ENCODE data around the gene RAC2.

The RAC2 gene

DNA sequence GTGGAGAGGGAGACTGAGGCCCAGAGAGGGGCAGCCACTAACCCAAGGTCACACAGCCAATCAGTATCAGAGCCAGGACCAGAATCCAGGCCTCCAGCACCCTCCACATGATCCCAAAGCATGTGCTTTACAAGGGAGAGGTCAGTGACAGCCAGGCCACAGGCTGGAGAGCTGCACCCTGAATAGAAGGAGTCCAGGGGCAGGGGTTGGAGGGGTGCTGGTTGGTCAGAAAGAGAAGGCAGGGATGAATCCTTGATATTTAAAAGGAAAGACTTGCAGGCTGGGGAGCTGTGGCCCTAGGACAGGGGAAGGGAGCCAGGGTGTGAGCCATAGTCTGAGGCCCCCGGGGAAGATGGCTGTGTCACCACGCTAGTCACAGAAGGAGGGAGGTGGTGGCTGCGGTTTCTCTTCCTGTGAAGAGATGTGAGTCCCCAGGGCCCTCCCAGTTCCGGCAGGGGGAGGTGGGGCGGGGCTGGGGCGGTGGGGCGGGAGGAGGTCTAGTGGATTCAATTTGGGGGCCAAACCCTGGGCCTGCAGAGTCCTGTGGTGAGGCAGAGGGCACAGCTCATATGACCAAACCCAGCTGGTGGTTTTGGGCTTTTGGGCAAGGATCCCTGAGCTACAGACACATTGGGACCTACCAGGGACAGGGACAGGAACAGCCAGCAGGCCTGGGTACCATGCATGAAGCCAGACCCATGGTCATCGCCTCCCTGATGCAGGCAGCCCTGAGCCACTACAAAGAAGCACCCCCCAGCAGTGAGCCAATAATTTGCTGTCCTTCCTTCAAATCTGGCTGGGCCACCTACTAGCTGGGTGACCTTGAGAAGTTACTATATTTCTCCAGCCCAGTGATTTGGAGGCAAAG, 14.0 kb downstream of the RAC2 start:
- TF ChIP-seq POLR2A (IDR thresholded peaks at IDR 0.05; ENCODE audit: low read depth, low read length) (no peak; the same call in 1 of the 2 replicates), POLR2AphosphoS5 (IDR thresholded peaks at IDR 0.05; ENCODE audit: low read depth, low read length) (peak; percentile 63; the same call in 1 of the 2 replicates)
- DNase-seq (ENCODE audit: insufficient read length) (peak; percentile 89), FAIRE-seq (peak; percentile 93)

DNA sequence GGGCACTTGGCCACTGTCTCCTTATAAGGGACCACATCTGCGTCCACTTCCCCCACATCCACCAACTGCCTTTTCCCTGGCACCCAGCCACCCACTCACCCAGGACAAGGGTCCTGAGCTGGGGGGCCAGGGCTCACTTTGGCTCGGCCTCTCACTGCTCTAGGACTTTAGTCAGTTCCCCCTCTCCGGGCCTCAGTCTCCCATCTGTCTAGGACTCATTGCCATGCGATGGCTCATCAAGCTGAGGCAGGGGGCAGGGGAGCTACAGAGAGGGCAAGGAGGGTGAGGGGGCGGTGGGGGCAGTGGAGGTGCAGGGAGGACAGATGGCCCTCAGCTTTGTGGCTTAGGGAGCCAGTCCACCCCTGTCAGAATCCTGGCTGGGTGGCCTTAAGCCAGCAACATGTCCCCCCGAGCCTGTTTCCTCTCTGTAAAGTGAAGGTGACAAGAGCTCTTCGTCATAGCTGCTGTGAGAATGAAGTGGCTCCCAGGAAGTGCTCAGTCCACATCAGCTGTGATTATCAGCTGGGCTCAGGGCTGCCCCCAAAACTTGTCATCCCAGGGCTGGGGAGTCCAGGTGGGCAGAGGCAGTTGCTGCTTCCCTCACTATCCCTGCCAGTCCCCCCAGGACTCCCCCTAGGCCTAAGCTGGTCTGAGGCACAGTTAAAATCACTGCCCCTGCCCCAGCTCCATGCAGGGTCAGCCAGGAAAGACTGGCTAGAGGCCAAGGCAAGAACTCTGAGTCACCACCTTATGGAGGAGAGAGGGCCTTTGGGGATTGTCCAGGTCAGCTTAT, 14.9 kb downstream of the RAC2 start:
- no peak for FAIRE-seq
- DNase-seq (ENCODE audit: insufficient read length), result no peak
- TF ChIP-seq TAF1 (IDR thresholded peaks at IDR 0.05; ENCODE audit: borderline replicate concordance, low read depth, low read length) (no peak), POLR2A (IDR thresholded peaks at IDR 0.05; ENCODE audit: low read depth, low read length) (no peak), POLR2AphosphoS5 (IDR thresholded peaks at IDR 0.05; ENCODE audit: low read depth, low read length) (no peak)

DNA sequence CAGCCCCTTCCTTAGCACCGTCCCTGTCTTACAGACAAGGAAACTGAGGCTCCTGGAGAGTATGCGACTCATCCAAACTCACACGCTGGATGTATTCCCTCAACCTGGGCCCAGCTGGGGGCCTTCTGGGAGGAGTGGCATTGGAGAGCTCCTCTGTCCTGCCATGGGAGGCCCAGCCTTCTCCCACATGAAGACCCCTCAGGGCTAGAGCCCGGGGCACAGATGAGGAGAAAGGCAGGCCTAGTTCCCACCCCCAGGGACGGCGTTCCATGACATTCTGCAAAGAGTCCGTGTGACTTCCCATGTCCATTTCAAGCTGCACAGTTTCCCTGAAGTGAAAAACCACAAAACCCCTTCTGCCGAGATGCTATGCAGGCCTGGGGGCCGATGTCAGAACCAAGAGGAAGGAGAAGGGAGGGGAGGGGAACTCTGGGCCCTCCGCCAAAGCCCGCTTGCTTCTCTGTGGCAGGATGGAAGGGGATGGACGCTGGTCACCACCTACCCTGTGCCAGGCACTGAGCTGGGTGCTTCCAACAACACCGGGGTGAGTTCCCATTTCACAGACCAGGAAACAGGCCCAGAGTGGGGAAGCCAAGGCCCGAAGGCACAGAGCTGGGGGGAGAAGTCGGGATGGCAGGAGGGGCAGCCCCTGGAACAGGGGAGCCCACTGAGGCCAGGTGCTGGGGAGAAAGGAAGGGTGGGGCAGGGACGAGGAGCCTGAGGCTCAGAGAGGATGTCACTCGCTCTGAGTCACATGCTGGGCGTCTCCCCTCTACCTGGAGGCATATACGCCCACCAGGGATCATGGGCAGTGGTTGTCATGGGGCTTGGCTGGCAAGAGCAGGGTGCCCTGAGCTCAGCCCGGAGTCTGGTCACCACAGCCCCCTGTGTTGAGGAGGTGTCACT, 15.7 kb downstream of the RAC2 start:
- FAIRE-seq (peak; percentile 76), DNase-seq (ENCODE audit: insufficient read length) (no peak)
- TF ChIP-seq POLR2AphosphoS5 (IDR thresholded peaks at IDR 0.05; ENCODE audit: low read depth, low read length) (no peak), TAF1 (IDR thresholded peaks at IDR 0.05; ENCODE audit: borderline replicate concordance, low read depth, low read length) (no peak), POLR2A (IDR thresholded peaks at IDR 0.05; ENCODE audit: low read depth, low read length) (no peak)

DNA sequence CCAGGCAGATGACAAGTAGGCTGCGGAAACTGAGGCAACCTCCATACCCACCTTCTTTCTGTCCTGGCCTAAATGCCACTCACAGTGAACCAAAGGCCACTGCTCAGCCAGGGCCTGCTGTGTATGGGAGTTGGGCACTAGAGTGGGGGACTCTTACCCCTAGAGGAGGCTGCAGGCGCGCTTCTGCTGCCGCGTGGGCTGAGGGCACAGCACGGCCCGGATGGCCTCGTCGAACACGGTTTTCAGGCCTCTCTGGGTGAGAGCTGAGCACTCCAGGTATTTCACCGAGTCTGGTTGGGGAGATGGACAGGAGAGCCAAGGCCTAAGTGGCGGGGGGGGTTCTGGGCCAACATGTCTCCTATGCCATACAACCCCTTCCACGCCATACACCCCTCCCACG, 17.6 kb downstream of the RAC2 start:
- no peak for DNase-seq (ENCODE audit: insufficient read length)
- no peak for TF ChIP-seq POLR2A (IDR thresholded peaks at IDR 0.05; ENCODE audit: low read depth, low read length)
- FAIRE-seq, result peak; percentile 50

DNA sequence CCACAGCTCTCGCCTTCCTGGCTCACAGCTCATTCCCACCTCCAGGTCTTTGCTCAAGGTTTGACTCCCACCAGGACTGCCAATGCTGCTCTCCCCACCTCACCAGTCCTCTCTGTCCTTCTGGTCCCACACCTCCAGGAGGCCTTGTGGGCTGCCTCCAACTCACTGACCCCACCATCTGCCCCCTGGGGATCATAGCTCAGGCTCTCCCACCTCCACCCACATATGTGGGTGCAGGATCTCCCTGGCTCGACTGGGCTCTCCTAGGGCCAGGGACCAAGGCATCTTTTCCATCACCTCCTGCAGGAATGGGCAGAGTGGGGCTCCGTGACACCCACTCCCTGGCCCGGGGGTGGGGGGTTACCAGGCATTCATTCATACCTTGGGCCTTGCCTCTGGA, 18.0 kb downstream of the RAC2 start:
- TF ChIP-seq TAF1 (IDR thresholded peaks at IDR 0.05; ENCODE audit: borderline replicate concordance, low read depth, low read length) (no peak), POLR2A (IDR thresholded peaks at IDR 0.05; ENCODE audit: low read depth, low read length) (no peak), POLR2AphosphoS5 (IDR thresholded peaks at IDR 0.05; ENCODE audit: low read depth, low read length) (no peak)
- DNase-seq (ENCODE audit: insufficient read length) (no peak), FAIRE-seq (no peak)

DNA sequence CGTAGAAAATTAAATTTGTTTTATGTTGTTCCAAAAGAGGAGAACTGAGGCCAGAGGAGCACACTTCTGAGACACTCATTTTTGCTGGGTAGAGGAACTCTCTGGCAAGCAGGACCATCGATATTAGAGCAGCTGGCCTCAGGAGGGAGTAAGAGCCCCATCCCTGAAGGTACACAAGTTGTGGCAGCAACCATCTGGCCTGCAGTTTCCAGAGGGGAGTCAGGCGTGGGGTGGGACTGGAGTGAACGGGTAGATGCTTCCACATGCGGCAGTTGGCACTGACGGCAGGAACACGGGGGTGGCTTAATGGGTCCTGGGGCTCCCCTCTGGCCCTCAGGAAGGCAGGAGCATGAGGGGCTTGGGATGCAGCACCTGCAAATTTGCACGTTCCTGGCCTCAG, 18.6 kb downstream of the RAC2 start:
- DNase-seq (ENCODE audit: insufficient read length), result no peak
- TF ChIP-seq POLR2A (IDR thresholded peaks at IDR 0.05; ENCODE audit: low read depth, low read length), result no peak
- TF ChIP-seq POLR2AphosphoS5 (IDR thresholded peaks at IDR 0.05; ENCODE audit: low read depth, low read length), result no peak
- no peak for TF ChIP-seq TAF1 (IDR thresholded peaks at IDR 0.05; ENCODE audit: borderline replicate concordance, low read depth, low read length)
- FAIRE-seq, result no peak

DNA sequence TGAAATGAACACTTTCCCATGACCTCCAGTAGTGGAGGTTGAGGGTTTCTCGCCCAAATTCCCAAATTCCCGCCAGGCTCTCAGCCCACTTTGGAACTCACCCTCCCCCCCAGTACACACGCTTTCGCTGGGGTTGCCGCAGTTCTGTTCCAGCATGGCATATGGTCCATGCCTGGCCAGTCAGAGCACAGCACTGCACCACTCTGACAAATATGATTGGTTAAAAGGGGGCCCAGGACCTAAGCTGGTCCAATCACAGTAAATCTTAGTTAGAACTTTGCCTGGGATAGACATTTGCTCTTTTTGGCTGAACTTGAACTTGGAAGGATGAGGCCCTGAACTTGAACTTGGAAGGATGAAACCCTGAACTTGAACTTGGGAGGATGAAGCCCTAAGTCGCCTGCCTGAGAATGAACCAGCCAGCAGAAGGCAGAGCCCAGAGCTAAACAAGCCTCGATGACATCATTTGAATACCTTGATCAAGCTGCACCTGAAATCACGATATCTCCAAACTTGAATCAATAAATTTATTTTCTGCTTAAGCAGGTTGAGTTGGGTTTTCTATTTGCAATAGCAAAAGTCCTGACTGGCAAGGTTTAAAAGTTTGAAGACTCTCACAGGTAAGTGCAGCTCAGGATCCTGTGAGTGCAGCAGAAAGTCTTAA, 19.2 kb downstream of the RAC2 start:
- no peak for DNase-seq (ENCODE audit: insufficient read length)
- FAIRE-seq, result peak; percentile 87
- TF ChIP-seq POLR2A (IDR thresholded peaks at IDR 0.05; ENCODE audit: low read depth, low read length), result no peak
- TF ChIP-seq TAF1 (IDR thresholded peaks at IDR 0.05; ENCODE audit: borderline replicate concordance, low read depth, low read length), result no peak
- TF ChIP-seq POLR2AphosphoS5 (IDR thresholded peaks at IDR 0.05; ENCODE audit: low read depth, low read length), result no peak

DNA sequence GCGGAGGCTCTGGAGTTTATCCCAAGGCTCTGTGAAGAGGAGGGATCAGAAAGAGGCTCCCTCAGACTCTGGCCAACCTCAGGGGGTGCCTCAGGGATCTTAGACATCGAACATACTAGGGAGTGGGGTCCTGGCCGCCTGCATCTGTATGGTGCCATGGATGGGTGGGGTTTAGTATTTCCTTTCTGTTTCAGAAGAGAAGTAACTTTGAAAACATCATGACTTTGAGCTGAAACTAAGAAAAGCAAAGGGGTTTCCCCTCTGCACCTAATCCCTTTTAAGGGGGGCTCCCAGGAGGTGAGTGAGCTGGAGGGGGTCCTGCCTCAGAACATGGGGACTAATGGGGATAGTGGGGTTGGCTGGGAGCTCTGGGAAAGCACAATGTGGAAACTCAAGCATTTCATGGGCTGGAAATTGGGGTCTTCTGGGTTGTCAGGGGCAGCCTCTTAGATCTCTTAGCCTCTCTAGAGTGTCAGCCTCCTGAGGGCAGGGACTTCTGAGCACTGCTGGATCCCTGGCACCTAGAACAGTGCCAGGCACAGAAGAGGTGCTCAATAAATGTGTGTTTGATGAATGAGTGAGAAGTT, 20.0 kb downstream of the RAC2 start:
- DNase-seq (ENCODE audit: insufficient read length) (peak; percentile 61), FAIRE-seq (peak; percentile 97)
- TF ChIP-seq POLR2A (IDR thresholded peaks at IDR 0.05; ENCODE audit: low read depth, low read length) (0 out of 2 replicates have a peak, but pooled peaks have one; percentile 26), TAF1 (IDR thresholded peaks at IDR 0.05; ENCODE audit: borderline replicate concordance, low read depth, low read length) (no peak), POLR2AphosphoS5 (IDR thresholded peaks at IDR 0.05; ENCODE audit: low read depth, low read length) (no peak)

DNA sequence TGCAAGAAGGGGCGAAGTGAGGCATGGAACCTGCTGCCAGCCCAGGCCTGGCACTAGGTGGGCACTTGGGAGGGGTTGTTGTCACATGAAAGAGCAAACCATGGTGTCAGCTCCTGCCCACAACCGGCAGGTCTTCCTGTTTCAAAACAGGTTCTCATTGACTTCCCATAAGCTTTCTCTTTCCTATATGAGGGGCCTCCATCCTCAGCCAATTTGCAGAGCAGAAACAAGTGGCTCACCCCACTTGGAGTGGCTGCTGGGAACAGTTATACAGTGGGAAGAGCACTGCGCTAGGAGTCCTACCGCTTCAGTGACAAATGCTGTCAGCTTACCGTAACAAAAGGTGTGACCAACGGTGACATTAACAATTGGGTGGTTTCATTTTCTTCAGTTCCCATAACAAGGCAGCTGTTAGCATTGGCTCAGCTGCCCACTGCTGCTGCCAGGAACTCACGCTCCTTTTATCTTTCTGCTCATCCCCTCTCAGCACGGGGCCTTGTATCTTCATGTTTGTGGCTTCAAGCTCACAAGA, 21.6 kb downstream of the RAC2 start:
- no peak for TF ChIP-seq POLR2AphosphoS5 (IDR thresholded peaks at IDR 0.05; ENCODE audit: low read depth, low read length)
- no peak for TF ChIP-seq TAF1 (IDR thresholded peaks at IDR 0.05; ENCODE audit: borderline replicate concordance, low read depth, low read length)
- no peak for TF ChIP-seq POLR2A (IDR thresholded peaks at IDR 0.05; ENCODE audit: low read depth, low read length)
- DNase-seq (ENCODE audit: insufficient read length) (no peak), FAIRE-seq (peak; percentile 88)
